Measurements from ENCODE around the gene CEACAM19.
"Not testable (repeated sequence)": the region's sequence is repeated elsewhere in the genome, so short reads cannot be mapped to it uniquely, and the experiment has no call there.

Gene CEACAM19

DNA sequence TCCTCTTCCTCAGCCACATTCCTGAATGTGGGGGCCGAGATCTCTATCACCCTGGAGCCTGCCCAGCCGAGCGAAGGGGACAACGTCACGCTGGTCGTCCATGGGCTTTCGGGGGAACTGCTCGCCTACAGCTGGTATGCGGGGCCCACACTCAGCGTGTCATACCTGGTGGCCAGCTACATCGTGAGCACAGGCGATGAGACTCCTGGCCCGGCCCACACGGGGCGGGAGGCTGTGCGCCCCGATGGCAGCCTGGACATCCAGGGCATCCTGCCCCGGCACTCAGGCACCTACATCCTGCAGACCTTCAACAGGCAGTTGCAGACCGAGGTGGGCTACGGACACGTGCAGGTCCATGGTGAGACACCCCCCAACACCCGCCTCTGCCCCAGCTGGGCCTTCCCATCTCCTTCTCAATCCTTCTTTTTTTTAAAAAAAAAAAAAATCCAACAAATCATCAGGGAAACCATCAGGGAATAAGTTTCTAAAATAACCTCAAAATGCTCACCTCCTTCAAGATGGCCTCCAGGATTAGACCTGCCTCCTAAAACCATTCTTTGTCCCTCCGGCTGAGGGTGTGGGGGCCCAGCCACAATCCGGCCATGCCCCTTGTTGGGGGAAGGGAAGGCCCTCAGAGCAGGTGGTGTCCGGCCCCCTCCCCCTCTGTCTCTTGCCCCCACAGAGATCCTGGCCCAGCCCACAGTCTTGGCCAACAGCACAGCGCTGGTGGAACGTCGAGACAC is 32.2 kb downstream of the CEACAM19 start:
- no peak for DNase-seq

DNA sequence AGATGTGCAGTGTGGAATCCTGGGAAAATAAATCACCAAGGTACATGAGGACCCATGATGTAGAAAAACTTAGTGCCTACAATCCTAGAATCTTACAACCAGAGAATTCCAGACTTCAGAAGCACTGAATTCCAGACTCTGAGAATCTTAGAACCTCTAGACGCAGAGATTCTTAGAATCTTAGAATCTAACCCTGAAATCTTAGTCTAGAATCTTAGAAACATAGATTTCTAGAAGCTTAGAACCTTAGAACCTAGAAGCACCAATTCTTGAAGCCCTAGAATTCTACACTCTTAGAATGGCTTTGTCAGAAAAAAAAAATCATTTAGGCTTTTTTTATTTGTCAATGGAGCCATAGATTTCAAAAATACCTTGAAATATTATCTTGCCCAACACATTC is 33.7 kb downstream of the CEACAM19 start:
- no peak for DNase-seq

DNA sequence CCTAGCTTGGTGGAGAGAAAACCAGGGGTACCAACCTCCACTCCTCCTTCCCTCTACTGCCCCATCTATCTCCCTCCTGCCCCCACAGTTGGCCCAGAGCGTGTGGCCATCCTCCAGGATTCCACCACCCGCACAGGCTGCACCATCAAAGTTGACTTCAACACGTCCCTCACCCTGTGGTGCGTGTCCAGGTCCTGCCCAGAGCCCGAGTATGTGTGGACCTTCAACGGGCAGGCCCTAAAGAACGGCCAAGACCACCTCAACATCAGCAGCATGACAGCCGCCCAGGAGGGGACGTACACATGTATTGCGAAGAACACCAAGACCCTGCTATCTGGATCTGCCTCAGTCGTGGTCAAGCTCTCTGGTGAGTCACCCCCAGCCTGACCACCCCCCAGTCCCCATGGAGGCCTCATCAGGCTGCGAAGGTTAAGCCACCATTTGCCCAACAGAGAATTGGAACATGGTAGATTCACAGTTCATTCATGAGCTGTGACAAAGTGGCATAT is 34.3 kb downstream of the CEACAM19 start:
- DNase-seq: no peak

DNA sequence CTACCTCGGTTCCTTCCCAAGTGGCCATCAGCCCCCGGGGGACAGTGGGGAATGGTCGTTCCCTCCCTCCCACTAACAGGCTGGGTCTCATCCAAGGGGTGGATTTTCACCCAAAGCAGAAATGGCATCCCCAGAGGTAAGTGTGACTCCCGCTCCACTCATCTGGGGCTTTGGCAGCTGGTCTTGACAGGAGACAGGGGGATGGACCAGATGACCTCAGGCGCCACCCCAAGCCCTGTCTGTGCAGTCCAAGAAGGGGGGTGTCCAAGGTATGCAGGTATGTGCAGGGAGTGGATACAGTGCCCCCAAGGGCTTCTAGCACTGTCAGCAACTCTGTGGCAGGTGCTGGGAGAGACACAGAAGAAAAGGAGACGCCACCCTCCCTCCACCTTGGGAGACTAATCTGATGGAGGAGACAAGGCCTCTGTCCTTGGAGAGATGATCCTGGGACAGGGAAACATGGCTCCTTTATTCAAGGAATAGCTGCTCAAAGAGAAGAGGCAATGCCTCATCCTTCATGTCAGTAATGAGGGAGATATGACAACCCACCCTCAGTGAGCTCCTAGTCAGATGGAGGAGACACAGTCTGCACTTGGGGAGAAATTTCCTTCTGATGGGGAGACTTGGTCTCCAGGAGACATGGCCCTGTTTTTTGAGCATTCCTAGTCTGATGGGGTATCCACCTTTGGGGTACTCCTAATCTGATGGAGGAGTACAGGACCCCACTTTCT is 35.4 kb downstream of the CEACAM19 start:
- no peak for DNase-seq

DNA sequence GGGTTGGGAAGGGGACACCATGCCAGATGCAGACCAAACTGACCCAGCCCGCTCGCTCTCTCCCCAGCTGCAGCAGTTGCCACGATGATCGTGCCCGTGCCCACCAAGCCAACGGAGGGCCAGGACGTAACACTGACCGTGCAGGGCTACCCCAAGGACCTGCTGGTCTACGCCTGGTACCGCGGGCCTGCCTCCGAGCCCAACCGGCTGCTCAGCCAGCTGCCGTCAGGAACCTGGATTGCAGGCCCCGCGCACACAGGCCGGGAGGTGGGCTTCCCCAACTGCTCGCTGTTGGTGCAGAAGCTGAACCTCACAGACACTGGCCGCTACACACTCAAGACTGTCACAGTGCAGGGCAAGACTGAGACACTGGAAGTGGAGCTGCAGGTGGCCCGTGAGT is 36.5 kb downstream of the CEACAM19 start:
- DNase-seq: no peak

DNA sequence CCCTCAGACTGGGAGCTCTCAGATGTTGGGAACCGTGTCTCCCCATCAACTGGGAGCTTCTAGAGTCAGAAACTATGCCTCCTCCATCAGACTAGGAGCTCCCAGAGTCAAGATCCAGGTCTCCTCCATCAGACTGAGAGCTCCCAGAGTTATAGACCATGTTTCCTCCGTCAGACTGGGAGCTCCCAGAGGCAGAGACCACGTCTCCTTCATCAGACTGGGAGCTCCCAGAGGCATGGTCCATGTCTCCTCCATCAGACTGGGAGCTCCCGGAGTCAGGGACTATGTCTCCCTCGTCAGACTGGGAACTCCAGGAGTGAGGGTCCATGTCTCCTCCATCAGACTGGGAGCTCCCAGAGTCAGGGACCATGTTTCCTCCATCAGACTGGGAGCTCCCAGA is 37.7 kb downstream of the CEACAM19 start:
- no peak for DNase-seq

DNA sequence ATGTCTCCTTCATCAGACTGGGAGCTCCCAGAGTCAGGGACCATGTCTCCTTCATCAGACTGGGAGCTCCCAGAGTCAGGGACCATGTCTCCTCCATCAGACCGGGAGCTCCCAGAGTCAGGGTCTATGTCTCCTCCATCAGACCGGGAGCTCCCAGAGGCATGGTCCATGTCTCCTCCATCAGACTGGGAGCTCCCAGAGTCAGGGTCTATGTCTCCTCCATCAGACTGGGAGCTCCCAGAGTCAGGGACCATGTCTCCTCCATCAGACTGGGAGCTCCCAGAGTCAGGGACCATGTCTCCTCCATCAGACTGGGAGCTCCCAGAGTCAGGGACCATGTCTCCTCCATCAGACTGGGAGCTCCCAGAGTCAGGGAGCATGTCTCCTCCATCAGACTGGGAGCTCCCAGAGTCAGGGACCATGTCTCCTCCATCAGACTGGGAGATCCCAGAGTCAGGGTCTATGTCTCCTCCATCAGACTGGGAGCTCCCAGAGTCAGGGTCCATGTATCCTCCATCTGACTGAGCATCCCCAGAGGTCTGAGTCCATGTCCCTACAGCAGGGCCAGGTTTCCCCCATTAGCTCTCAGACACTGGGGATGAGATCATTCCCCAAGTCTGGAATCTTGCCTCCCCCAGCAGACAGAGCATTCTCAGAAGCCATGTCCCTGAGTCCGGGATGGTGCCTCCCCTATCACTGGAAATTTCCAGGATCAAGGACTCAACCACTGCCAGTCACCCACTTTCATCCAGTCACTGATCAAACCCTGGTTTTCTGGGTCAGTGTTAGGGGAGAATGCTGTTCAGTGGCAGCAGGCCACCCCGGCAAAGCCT is 38.4 kb downstream of the CEACAM19 start:
- DNase-seq: not testable (repeated sequence)

DNA sequence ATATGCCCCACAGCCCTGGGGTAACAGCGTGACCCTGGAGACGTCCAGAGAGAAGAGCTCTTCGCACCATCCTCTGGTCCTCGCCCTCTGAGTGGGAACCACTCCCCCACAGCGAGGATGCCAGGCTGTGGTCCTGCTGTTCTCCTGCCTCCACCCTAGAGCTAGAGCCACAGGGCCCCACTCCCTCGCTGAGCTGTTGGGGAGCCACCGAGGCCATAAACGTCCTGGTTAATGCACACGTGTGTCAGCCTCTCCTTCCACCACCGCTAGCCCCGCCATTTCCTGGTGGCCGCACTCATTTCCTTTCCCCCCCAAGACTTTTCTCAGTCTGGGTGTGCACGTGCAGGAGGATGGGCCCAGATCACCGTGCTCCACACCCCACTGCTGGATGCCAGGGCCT is 39.2 kb downstream of the CEACAM19 start:
- DNase-seq: no peak

DNA sequence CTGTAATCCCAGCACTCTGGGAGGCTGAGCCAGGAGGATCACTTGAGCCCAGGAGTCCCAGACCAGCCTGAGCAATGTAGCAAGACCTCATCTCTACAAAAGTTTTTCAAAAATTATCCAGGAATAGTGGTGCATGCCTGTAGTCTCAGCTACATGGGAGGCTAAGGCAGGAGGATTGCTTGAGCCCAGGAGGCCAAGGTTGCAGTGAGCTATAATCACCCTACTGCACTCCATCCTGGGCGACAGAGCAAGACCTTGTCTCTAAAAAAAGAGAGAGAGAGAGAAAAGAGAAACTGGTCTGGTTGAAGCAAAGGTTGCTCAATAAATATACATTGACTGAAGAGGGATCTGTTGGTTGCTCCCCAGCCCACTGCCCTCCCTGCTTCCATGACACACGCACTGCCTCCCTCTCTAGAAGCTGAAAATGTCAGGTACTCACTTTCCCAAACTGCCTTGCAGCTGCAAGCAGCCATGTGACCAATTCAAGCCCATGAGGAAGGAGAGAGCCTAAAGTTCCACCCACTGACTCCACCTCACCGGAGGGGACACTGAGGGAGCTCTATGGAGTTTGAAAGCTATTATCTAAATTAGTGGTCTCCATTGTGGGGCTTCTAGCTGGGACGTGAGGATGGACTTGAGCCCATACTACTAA is 41.7 kb downstream of the CEACAM19 start:
- no peak for DNase-seq

DNA sequence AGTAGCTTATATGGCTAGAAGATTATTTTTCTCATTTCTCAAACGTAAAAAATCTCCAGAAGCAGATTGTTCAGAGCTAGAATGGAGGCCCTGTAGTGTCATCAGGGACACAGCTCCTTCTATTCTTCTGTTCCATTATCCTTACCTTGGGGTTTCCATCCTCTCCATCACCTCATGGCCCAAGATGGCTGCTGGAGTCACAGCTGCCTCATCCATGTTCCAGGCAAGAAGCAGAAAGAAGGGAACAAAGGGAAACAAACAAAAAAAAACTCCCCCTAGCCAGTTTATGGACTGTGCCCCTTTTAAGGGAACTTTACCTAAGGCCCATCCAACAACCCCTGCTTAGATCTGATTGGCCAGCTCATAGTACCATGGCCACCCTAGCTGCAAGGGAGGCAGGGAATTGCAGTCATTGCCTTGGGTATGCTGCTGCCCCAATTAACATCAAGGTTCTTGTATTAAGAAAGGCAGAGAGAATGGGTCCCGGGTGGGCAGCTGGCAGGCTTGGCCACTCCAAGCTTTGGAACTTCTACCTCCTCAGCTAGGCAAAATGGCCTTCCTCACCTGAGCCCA is 43.4 kb downstream of the CEACAM19 start:
- no peak for DNase-seq

DNA sequence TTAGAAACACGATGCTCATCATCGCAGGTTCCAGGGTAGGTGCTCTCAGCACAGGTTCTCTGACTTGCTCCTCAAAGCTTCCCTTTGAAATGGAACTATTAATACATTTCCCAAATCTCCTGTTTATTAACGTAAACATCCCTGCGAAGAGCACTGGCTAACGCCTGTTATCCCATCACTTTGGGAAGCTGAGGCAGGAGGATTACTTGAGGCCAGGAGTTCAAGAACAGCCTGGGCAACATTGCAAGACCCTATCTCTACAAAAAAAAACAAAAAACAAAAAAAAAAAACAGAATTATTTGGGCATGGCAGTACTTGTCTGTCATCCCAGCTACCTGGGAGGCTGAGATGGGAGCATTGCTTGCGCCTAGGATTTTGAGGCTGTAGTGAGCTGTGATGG is 46.3 kb downstream of the CEACAM19 start:
- no peak for DNase-seq

DNA sequence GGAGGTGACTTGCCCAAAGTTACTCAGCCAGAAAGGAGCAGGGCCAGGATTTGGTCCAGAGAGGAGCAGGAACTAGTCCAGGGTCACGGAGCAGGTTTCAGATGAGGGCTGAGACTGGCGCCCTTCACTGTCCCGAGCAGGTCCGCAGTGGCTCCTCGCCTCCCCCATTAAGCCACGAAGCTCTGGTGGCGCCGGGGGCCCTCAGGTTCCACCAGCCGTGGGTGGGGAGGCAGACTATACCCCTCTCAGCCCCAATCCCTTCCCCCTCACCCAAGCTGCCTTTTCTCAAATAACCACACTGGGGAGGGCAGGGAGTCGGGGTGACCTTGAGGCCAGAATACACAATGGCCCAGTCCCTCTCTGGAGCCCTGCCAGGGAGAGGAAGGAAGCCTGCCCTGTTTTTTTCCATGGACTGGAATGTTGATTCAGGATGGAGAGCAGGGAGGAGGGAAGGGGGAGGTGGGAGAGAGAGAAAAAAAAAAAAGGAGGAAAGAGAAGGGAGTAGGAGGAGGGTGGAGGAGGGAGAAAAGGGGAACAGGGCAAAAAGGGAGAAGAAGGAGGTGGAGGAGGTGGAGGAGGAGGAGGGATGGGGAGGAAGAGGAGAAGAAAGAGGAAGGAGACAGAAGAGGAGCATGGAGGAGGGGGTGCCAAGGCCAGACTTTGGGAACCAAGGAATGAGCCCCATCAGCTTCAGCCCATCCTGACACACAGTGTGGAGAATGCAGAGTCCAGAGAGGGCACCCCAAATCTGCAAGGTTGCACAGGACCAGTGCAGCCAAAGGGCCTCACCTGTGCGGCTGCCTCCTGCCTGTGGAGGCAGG is 47.4 kb downstream of the CEACAM19 start:
- peak; percentile 70 for DNase-seq

DNA sequence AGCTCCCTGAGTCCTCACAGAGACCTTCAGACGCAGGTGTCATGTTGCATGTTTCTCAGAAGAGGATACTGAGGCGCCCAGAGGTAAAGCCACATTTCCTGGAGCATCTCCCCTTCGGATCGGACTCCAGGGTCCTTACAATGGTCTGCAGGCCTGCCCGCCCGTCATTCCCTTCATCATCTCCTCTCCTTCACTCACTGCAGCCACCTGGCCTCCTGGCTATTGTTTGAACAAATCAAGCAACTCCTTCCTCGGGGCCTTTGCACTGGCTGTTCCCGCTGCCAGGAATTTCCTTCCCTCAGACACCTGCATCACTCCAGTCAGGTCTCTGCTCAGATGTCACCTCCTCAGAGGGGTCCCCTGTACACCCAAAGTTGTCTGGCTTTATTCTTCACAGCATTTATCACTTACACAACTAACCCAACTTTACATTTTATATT is 48.0 kb downstream of the CEACAM19 start:
- no peak for DNase-seq

DNA sequence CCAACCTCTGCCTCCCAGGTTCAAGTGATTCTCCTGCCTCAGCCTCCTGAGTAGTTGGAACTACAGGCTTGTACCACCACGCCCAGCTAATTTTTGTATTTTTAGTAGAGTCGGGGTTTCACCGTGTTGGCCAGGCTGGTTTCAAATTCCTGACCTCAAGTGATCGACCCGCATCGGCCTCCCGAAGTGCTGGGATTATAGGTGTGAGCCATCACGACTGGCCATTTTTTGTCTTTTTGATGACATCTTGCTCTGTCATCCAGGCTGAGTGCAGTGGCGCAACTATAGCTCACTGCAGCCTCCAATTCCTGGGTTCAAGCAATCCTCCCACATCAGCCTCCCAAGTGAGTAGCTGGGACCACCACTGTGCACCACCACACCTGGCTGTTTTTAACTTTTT is 49.1 kb downstream of the CEACAM19 start:
- DNase-seq: not testable (repeated sequence)

DNA sequence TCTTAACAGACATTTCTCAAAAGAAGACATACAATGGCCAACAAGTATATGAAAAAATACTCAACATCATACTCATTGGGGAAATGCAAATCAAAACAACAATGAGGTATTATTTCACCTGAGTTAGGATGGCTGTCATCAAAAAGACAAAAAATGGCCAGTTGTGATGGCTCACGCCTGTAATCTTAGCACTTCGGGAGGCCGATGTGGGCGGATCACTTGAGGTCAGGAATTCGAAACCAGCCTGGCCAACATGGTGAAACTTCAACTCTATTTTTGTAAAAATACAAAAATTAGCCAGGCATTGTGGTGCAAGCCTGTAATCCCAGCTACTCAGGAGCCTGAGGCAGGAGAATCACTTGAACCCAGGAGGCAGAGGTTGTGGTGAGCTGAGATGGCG is 49.7 kb downstream of the CEACAM19 start:
- DNase-seq: no peak

DNA sequence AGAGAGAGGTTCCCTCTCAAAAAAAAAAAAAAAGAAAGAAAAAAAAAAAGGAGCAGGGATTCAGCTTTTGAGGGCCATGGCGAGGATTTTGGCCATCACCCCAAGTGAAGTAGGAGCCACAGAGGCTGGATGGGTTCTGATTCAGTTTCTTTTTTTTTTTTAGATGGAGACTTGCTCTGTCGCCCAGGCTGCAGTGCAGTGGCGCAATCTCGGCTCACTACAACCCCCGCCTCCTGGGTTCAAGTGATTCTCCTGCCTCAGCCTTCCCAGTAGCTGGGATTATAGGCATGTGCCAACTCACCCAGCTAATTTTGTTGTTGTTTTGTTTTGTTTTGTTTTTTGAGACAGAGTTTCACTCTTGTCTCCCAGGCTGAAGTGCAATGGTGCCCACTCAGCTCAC is 50.1 kb downstream of the CEACAM19 start:
- DNase-seq: not testable (repeated sequence)

DNA sequence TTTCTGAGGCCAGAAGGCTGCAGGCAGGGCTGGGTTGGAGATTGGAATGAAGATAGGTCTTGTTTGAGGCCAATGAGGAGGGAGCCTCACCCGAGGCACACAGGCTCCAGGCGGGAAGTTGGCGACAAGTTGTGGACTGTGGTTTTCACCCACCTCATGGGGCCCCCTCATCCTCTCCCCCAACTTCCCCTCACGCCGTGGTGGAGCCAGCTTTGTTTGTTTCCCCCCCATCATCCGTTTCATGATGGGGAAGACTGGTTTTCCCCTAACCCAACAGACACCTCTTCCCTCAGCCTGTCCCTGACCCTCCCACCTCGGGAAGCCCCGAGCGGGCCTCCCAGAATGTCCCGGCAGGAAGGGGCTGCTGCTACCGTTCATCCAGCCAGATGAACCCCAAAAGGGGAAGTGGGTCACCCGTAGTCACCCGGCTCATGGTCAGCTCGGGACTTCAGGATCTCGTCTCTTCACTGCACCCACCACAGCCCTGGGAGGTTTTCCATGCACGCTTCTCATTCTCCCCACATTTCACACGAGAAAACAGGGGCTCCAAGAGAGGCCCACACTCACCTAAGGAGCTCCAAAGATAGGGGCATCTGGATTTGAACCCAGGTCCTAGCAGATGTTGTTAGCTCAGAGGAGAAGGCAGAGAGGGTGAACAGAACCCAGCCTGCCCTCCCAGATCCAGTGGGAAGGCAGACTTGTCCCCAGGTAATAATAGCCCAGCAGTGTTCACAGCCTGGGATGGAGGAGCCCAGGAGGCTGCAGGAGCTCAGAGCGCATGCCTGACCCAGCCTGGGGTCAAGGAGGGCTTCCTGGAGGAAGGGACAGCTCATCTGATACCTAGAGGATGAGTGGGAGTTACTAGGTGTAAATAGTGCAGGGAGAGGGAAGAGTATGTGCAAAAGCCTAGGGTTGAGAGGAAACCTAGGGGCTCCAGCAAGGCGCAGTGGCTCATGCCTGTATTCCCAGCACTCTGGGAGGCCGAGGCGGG is 51.1 kb downstream of the CEACAM19 start:
- DNase-seq: no peak

DNA sequence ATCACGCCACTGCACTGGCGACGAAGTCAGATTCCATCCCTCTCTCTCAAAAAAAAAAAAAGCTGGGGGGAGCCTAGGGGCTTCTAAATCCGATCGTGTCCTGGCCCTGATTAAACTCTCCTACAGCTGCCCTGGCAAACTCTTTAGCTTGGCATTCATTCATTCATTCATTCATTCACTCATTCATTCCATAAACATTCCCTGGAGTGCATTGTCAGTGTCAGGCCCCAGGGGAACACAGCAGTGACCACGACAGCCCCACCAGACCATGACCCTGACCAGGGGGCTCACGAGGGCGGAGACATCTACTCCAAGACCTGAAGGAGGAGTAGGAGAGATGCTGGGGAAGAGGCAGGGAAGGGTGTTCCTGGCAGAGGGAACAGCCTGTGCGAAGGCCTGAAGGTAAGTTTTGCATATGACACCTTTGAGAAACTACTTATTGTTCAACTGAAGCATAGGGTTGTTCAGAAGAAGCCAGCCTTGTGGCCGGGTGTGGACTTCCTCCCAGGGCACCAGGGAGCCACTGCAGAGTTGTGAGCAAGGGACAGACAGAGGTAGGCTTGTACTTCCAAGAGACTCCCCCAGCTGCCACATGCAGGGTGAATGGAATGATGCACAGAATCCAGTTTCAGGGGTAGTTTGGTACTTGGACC is 52.1 kb downstream of the CEACAM19 start:
- no peak for DNase-seq

DNA sequence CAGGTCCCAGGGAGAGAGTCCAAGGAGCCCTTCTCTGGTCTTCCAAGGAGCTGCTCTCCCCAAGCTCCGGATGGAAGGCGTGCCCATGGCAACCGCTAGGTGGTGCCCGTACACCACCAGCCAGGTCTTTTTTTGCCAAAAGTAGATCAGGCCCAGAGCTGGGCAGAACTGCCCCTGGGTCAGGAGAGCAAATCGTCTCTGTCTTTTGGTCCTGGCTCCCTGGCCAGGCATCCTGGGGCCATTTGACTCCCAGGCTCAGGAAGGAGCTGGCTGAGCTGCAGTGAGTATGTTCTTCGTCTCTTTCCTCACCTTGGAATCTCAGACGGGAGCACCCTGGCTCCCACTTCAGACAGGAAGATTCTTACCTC is 52.7 kb downstream of the CEACAM19 start:
- DNase-seq: peak; percentile 67

DNA sequence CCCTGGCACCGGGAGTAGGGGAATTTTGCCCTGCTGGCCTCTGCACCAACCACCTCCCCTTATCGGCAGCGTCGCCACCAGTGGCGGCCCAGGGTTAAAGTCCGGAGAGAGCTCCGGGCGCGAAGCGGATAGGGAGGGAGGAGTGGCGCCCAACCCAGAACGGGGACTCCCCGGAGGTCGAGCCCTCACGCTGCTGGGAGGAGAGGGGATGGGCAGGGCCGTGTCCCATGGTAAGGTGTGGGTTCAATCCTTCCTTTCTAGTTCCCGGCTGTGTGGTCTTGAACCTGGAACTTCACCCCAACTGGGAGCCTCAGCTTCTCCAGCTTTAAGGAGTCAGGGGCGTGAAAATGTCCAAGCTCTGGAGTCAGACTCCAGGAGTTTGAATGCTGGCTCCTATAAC is 54.0 kb downstream of the CEACAM19 start:
- DNase-seq: no peak
